NCI-H1417 (cell line): ENCODE measurements around the gene MAP2.
"Not testable (repeated sequence)": the region's sequence is repeated elsewhere in the genome, so short reads cannot be mapped to it uniquely, and the experiment has no call there.

Experiments used
- DNase-seq, 3 experiments: peaks; one replicate each; lab custom pipeline; 2025; lab: John Stamatoyannopoulos, UW

The MAP2 gene

DNA sequence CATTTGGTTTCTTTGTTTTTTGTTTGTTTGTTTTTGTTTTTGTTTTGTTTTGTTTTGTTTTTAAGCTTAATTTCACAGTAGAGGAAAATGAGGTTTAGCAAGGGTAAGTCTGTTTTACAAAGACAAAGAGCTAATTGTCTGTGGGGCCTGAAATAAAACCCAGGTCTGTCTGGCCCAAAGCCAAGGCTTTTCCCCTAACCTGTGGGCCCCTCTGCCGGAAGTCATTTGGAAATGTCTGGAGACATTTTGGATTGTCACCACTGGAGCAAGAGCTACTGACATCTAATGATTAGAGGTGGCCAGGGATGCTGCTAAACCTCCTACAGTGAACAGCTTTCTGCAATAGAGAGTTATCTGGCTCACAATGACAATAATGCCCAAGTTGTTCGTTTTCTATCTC, 167.2 kb downstream of the MAP2 start:
- peak in 1 of 3 experiments; percentile 8 for DNase-seq

DNA sequence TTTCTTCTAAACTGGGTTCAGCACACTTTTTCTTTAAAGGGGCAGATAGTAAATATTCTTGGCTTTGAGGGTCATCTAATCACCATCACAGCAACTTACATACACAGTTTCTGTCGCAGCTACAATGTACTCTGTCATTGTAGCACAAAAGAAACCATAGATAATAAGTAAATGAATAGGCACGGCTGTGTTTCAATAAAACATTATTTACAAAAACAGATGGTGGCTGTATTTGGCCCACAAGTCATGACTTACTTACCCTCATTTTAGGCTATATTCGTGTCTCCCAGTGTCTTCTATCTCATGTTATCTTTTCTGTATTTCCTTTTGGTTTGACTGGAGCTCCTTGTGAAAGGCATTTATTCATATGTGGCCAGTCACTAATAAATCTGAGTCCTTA, 168.3 kb downstream of the MAP2 start:
- peak in 1 of 3 experiments; percentile 41 for DNase-seq

DNA sequence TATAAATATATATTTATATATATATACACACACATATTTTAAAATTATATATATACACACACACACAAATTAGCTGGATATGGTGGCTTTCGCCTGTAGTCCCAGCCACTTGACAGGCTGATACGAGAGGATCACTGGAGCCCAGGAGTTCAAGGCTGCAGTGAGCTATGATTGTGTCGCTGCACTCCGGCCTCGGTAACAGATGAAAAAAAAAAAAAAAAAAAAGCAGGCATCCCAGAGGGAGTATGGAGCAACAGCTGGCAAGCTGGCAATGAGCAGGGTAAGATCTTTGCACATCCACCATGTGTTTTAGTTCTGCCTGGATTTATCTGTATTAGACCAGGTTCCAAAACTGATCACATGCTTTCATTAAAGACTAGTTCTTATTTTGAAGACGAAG, 170.1 kb downstream of the MAP2 start:
- no peak for DNase-seq

DNA sequence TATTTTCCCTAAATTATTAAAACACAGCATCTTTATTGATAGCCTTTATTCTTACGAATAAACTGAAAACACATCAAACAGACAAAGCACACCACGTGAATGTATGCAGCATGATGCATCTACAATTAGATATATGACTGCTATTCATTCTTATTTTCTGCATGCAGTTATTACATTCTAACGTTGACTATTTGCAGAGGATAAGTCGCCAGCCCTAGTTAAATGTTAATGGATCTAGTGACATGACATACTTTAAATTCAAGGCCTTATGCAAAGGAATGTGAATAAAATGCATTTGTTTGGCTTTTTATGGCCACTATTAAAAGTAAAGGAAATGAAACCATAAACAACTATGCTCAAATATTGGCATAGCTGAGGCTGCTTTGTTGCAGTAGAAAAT, 172.4 kb downstream of the MAP2 start:
- no peak for DNase-seq

DNA sequence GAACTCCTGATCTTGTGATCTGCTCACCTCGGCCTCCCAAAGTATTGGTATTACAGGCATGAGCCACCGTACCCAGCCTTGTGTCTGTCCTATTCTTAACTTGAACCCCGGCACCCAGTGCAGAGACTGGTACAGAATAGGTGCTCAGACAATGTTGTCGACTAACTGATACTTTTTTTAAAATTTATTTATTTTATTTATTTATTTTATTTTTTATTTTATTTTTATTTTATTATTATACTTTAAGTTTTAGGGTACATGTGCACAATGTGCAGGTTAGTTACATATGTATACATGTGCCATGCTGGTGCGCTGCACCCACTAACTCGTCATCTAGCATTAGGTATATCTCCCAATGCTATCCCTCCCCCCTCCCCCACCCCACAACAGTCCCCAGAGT, 174.4 kb downstream of the MAP2 start:
- not testable (repeated sequence) for DNase-seq

DNA sequence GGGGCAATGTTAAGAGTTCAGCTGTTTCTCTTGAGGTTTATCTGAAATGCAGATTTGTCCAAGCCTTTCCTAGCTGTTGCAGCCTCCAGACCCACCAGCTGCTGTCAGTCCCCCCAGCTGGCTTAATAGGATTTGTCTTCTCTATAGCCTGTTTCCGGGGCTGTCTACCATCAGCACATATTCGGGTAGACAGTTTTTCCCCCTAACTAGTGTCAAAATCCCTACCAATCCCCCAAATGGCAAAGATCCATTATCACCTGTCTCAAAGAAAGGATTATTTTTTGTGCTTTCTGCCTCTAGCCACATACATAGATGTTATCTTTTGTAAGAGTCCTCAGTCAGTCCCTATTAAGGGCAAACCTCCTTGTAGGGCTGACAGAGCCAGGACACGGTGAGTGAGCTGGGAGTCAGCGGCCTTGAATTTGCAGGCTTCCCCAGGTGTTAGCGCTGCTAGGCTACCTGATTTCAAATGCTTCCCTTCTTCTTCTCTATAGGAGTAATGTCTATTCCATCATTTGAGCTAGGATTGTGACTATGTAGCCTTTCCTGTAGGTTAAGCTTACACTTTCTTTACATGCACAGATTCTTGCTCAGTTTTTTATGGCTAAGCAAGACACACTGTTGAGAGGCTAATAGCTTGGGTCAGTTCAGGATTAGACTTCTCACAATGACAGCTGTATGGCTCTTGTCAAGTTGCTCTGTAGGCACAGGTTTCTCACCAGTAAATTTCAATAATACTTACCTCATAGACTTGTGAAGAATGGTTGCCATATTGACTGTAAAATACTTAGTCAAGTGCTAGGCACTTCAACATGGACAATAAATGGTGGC, 176.7 kb downstream of the MAP2 start:
- DNase-seq = peak in 2 of 3 experiments; percentile 20 to 36

DNA sequence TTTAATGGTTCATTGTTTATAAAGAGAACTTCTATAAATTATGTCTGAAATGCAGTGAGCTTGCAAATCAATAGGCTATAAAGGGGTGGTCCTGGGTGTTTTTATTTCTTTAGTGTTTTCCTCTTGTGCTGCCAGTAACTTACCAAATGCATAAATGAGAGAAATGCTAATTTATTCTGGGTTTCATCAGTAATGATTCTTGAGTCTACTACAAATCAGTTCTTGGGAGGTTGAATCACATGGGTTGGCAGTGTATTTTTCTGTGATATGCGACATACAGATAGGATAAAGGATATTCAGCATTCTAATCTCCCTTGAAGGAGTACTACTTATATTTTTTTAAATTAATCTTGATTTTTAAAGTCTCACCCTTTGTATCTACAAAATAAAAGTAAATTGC, 177.7 kb downstream of the MAP2 start:
- no peak for DNase-seq

DNA sequence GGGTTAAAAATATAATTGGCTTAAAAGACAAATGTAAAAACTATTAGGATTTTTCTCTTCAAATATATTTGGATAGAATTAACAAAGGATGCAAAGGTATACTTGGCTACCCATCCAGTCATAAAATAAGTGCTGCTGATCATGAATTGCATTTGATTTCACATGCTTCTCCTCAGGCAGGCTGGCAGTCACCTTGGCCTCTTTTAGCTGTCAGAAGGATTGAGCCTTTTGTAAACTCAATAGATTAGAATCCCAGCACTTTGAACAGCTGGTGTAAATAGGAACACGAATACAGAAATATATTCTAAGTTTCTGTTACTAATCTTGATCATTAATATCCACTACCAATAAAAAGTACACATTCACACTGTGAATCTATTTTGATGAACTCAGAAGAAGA, 178.4 kb downstream of the MAP2 start:
- DNase-seq = no peak

DNA sequence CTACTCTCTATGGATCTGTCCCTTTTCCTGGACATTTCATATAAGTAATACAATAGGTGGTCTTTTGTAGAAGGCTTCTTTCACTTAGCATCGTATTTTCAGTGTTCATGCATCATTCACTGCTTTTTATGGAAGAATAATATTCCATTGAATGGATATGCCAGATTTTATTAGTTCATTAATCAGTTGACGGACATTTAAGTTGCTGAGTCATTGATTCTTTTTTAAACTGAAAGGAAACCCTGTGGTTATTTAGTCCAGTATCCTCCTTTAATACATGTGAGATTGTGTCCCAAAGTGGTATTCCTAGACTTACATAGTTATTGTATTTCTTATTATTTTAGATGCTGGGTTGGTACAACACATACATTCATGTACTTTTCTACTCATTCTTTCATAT, 185.7 kb downstream of the MAP2 start:
- DNase-seq = no peak

DNA sequence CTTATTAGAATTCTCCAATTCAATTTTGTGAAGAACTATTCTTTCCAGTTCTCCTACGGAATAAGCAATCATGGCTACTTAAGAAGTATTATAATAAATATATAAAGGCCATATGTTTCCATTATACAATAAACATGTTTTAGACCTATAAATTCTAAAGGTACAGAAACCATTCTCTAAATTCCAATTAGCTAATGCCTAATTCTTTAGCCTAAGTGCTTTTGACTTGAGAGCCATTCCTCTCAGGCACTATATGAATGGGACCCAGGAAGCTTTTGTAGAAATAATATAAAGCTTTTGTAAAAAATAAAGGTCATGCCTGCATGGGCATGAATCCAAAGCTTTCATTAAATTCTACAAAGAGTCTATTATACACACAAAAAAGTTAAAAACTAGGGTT, 186.8 kb downstream of the MAP2 start:
- no peak for DNase-seq

DNA sequence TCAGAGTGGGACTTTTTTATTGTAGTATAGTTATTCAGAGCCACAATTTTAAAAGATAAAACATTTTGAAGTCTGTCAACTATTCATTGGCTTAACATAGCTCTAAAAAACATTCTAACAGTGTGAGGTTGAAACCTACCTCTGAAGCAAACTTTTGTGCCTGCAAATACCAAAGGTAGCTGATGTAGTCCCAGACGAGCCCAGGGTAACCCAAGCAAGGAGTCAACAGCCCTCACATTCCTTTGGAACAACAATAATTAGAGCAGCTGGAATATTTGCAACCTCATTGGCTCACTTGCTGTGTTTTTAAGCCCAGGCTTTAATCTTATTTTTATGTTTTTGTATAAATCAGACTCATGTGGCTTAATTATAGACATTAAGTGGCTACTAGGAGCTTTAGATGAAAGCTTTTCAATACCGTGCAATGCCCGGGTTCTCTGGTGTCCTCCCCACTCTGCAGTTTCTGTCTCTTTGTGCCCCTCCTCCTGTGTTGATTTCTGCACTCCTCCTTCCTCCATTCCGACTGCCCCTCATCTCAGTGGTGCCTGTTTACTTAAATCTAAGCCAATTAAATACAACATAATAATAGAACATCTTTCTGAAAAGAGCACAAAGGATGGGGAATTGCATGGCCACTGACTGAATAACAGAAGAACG, 189.9 kb downstream of the MAP2 start:
- DNase-seq = peak in 2 of 3 experiments; percentile 29 to 70

DNA sequence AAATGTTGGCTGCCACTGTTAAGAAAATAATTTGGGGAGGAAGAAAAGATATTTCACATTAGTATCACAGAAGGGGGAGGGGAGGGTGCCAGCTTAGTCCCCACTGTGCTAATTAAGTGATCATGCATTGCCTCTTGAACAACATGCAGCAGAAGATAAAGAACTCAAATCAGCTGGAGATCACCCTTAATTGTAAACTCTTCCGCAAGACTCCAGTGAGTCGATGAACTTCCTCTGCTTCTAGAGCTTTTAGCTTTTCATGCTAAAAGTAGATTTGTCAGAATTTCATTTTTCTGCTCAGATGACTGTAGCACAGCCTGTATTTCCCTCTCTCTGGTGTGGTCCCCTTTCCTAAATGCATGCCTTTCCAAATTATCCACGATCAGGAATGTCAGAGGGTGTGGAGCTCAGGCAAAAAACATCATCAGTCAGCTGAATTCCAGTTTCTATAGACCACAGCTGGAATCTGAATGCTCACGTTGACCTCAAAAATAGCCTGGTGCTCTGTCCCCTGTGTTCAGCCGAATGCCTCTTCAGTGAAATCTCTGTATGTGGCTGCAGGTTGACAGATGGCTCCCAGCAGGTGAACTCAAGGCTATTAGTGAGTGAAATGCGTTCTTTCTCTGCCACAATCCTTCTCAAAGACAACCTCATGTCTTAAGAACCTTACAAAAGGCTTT, 191.0 kb downstream of the MAP2 start:
- peak in 2 of 3 experiments; percentile 30 to 70 for DNase-seq

DNA sequence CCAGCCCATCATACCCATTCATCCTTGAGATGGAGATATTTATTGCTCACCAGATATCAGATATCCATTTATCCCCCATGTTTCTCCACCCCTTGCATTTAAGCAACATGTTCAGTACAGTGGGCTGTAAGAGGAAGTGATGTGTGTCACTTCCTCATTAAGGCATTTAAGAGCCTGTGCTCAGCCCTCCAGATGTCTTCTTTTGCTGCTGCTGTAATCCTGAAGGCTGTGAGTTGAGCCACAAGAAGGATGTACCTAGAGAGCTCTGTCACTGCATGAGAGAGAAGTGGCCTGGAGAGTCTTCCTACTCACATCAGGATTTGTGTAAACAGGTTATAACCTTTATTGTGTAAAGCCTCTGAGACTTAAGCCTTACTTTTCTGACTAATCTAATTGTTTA, 195.9 kb downstream of the MAP2 start:
- no peak for DNase-seq

DNA sequence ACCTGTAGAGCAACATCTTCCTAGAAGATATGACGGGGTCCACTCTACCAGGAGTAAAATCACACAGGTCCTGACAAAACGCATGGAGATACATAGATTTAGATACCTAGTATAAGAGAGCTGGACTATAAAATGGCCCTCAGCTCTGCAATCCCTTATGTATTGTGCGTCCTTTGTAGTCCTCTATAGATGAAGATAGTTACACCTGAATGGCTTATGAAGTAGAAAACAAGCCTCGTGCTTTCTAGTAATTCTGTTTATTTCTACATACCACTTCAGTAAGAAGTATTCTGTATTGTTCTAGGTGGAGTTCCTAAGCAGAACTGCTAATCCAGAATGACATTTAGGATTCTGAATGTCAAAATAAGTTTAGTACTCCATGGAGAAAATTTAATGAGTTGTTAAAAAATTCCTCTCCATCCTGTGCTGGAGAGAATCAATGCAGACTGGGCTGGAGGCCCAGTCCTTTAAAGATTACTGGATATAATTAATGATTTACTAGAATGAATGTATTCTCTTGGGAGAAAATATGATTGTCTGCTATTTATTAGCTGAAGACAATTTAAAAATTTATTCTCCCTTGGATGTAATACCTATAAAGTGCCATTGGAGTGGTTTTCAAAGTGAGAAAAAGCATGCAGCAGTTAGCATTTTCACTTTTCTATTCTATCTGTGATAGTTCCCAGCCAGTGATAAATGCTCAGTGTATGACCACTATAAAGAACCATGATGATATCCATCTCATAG, 200.5 kb downstream of the MAP2 start:
- DNase-seq = no peak

DNA sequence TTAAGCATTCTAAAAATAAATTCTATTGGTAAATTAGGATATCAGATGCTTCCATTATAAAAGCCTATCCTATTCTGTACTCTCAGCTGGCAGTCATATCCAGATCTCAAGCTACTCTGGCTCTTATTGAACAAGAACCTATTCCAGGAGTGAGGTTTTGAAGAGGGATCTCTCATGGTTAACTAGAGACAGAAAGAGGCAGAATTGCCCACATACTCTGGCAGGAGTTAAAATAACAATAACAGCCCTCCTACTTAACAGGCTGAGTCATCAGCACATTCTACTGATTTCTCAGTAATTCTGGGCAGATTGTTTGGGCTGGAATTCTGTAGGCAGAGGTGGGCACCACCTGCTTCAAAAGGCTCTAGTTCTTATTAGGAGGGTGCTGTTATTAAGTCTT, 205.8 kb downstream of the MAP2 start:
- no peak for DNase-seq

DNA sequence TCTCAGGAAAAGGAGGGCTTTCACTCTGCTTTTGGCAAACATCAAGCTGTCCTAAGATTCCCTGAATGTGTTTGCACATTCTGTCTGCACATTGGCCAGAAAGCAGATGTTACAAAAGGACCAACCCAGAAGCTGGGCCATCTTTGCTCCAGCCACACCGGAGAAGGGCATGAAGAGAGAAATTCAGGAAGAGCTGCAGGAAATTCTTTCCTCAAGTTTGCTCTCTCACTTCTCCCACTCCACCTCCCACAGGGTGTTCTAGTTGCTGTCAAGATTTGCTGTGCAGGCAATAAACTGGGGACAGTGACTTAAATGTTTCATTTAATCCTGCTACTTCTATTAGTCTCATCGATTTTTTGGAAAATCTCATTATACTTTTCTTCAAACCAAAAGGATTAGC, 210.1 kb downstream of the MAP2 start:
- DNase-seq = no peak

DNA sequence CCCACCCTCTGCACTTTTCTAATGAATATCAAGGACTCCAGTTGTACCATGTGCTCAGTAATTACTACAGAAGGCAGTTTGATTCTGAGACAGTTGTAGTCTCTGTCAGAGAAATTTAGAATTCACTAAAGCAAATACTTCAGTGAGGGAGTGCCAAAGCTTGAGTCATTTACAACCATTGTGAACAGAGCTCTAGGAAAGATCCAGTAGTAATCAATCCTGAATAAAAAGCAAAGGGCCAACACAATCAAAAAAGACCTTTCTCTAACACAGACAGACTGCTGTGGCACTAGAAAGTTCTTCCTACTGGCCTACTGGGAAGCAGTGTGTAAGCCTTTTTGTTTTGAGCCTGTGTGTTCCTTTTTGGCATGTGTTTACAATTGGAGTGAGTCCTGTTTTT, 212.2 kb downstream of the MAP2 start:
- peak in 1 of 3 experiments; percentile 15 for DNase-seq

DNA sequence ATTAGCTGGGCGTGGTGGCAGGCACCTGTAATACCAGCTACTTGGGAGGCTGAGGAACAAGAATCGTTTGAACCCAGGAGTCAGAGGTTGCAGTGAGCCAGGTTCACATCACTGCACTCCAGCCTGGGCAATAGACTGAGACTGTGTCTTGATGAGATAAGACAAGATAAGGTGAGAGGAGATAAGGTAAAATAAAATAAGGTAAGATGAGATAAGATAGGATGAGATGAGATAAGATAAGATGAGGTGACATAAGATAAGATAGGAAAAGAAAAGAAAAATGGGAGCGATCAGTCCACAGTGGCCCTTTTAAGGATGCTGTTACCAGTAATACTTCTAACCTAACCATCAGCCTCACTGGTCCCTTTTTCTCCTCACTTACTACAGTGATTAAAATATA, 213.4 kb downstream of the MAP2 start:
- DNase-seq = no peak

DNA sequence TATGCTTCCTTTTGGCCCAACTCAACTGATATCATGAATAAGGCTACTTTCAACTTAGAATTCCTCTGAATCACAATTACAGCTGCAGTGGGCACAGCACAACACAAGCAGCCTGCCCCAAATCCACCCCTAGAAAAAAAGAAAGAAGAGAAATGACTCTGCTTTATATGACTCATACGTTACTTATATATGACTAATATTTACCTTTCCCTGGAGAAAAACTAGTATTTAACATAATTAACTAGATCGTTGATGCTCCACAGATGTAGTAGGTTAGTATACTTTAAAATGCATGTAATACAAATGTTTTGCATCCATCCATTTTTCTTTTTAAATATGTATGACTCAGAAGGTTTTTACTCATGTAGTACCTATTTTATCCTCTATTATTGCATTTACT, 214.5 kb downstream of the MAP2 start:
- DNase-seq = peak in 1 of 3 experiments; percentile 24

DNA sequence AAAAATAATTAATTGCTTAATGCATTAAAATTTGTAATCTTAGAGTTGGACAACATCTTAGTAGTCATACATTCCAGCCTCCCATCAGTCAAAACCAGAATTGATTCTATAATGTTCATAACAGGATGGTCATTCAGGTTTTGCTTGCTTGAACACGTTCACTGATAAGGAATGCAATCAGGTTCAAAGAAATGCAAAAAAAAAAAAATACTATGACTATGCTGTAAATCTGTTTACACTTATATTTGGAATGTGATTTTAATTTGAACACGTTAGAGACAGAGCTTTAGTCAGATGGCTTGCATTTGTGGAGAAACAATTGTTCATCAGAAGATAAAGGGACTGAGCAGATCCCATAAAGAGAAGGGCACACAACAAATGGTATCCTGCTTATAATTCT, 216.5 kb downstream of the MAP2 start:
- DNase-seq = no peak

DNA sequence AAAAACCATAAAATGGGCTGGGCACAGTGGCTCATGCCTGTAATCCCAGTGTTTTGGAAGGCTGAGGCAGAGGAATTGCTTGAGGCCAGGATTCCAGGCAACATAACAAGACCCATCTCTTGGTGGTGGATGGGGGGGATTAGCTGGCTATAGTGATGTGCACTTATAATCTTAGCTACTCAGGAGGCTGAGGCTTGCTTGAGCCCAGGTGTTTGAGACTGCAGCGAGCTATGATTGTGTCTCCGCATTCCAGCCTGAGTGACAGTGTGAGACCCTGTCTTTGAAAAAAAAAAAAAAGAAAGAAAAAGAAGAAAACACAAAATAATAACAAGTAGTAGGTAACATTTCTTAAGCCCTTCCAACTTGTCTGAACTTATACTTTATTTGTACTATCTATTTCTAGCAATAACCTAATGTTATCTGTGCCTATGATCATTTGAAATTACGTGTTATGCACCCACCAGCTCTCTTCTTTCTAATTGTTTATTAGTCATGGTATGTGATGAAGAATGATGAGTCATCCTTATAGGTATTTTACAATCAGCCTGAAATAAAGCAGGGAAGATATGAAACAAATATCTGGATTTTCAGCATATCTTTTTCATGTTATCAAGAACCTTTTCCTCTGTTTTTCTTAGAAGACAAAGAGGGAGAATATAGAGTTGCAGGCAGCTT, 218.4 kb downstream of the MAP2 start:
- DNase-seq = no peak

DNA sequence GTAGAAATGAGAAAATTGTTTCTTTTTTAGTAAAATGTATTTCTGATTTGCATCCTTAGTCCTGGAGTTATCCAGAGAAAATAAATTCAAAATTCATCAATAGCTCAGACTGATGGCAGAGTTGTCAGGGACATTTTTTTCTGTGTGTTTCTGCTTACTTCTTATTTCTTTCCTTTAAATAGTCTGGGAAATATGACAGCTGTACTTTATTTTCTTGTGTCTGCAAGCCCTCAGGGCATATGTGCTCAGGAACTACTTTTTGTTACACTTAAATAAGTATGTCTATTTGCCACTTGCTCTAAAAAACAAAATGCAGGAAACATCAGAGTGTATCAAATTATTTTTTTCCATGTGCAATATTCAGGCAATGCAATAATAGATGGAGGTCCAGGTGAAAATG, 221.0 kb downstream of the MAP2 start:
- no peak for DNase-seq
